GM19467 (cell line): Measurements from ENCODE around the gene MAPK10.
"Not testable (repeated sequence)": the region's sequence is repeated elsewhere in the genome, so short reads cannot be mapped to it uniquely, and the experiment has no call there.

Experiments used
- ATAC-seq: cut with Tn5 transposase; IDR thresholded peaks from one replicate; pipeline ENCODE4 v1.9.1; 2021; ENCODE audit warnings: mild to moderate bottlenecking, moderate library complexity; ENCODE audit not compliant: unreplicated experiment

Gene MAPK10

DNA sequence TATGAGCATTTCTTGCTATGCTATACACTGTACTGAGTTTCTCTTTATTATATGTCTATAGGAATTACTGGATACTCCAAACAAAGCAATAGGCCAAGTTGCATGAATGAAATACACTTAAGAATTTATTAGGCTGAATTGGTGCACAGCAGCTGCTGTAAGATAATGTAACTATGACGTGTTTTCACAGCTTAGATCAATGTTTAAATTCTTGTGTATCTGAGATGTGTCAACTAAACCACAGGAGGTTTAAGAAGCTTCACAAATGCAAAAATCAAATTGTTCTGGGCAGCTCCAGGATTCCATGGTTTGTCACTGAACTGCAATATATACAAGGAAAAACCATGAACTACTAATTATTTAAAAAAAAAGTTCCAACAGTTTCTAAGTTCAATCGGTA, 156.7 kb downstream of the MAPK10 start:
- ATAC-seq = no peak

- ATAC-seq = no peak
Observed at GRCh38 chr4:86185659-86186058, 174.2 kb downstream of the MAPK10 start.

GRCh38 chr4:86184901-86185285, 175.0 kb downstream of the MAPK10 start:
- ATAC-seq = no peak

DNA sequence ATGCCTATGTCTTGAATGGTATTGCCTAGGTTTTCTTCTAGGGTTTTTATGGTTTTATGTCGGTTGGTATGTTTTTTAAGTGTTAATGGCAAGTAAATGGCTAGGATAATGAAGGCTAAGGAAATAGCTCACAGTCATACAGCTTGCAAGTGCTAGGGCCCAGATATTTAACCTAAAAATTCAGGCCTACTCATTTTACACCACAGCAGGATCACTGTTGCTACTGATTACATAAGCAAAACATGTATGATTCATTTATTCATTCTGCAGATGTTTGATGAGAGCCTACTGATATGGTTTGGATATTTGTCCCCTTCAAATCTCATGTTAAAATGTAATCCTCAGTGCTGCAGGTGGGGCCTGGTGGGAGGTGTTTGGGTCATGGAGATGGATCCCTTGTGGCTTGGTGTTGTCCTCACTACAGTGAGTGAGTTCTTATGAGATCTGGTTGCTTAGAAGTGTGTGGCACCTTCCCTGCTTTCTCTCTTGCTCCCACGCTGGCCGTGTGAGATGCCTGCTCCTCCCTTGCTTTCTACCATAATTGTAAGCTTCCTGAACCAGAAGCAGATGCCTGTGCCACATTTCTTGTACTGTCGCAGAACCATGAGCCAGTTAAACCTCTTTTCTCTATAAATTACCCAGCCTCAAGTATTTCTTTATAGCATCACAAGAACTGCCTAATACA, 175.5 kb downstream of the MAPK10 start:
- no peak for ATAC-seq

GRCh38 chr4:86181585-86181984, 178.3 kb downstream of the MAPK10 start:
- no peak for ATAC-seq

DNA sequence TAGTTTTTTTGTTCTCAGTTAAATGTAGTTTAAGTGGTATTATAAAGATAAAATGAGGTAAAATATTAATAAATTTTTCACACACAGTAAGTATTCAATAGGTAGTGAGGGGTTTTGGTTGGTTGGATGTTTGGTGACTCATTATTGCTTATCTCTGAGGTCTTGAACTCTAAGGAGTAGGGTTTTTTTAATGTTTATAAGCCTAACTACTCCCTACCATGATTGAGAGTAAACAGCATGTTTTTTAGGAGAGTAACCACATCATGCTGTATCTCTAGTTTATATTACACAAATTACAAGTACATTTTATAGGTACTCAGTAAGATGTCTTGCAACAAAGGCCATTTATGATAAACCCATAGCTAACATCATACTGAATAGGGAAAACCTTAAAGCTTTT, 181.6 kb downstream of the MAPK10 start:
- ATAC-seq = no peak

GRCh38 chr4:86174506-86174905, 185.3 kb downstream of the MAPK10 start:
- no peak for ATAC-seq

DNA sequence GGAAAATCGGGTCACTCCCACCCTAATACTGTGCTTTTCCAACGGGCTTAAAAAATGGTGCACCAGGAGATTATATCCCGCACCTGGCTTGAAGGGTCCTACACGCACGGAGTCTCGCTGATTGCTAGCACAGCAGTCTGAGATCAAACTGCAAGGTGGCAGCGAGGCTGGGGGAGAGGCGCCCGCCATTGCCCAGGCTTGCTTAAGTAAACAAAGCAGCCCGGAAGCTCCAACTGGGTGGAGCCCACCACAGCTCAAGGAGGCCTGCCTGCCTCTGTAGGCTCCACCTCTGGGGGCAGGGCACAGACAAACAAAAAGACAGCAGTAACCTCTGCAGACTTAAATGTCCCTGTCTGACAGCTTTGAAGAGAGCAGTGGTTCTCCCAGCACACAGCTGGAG, 191.5 kb downstream of the MAPK10 start:
- not testable (repeated sequence) for ATAC-seq

- no peak for ATAC-seq
Observed at GRCh38 chr4:86160426-86160825, 199.4 kb downstream of the MAPK10 start.

GRCh38 chr4:86159216-86159615, 200.6 kb downstream of the MAPK10 start:
- ATAC-seq = no peak

GRCh38 chr4:86156531-86156930, 203.3 kb downstream of the MAPK10 start:
- no peak for ATAC-seq

DNA sequence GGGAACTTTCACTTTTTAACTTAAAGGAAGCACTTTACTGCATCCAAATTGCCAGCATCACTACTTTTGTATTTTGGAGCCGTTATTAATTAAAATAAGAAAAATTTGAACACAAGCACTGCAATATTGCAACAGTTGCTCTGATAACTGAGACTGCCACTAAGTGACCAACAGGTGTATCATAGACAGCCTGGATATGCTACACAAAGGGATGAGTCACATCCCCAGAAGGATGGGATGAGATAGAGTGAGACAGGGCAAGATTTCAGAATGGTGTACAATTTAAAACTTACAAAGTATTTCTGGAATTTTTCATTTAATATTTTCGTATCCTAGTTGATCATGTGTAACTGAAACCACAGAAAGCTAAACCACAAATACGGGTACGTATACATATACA, 204.1 kb downstream of the MAPK10 start:
- ATAC-seq = no peak

DNA sequence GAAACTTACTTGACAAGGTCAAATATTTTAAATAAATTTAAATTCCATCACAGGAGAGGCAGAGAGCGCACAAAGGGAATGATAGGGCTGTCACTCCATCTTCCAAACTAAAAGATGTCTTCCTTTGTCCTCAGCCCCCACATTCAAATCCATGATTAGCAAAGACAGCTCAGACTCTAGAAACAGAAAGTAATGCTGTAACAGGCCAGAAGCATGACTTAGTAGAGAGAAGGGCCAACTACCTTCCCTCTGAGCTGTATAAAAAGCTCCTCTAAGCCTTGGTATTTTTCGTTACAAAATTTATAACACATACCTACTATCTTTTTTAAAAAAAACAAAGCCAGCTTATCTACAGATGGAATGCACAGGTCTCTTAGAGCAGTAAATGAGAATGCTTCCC, 207.4 kb downstream of the MAPK10 start:
- no peak for ATAC-seq

DNA sequence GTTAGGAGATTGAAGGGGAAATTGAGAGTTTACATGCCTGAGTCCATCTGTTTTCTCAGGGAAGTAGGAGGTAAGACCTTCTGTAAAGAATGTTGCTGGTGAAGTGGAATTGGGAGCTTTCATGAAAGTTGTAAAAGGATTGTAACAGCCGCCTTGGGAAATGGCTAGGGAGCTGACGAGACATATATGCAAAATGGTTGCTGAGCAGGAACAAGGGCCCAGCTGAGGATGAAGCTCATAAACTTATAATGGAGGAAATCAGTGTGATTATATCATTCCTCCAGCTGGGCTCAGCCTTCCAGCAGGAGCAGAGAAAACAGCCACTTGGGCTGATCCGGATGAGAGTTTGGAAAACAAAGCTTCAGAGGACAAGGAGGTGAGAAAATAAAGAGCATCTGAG, 208.7 kb downstream of the MAPK10 start:
- ATAC-seq = no peak

DNA sequence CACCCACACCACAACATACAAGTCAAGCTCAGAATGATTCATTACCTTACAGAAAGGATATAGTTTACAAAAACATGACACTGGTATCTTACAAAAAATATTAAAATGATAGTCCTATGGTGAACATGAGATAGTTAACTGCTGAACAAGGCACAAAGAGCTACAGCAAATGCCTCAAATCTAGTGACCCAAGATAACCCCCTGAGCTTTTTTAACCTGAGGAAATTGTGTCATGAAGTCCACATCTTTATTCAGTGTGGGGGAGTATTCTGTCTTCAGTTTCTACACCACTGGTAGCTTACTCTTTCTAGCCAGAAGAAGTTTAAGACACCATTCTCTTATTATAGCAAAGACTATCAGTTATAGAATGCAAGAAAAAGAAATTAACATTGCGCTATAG, 218.7 kb downstream of the MAPK10 start:
- ATAC-seq = no peak

GRCh38 chr4:86132468-86132867, 227.4 kb downstream of the MAPK10 start:
- ATAC-seq = no peak

- no peak for ATAC-seq
Observed at GRCh38 chr4:86131456-86131855, 228.4 kb downstream of the MAPK10 start.

GRCh38 chr4:86130160-86130933, 229.5 kb downstream of the MAPK10 start:
- ATAC-seq = no peak

GRCh38 chr4:86129546-86129945, 230.3 kb downstream of the MAPK10 start:
- ATAC-seq = no peak

GRCh38 chr4:86122404-86122803, 237.4 kb downstream of the MAPK10 start:
- ATAC-seq = no peak

DNA sequence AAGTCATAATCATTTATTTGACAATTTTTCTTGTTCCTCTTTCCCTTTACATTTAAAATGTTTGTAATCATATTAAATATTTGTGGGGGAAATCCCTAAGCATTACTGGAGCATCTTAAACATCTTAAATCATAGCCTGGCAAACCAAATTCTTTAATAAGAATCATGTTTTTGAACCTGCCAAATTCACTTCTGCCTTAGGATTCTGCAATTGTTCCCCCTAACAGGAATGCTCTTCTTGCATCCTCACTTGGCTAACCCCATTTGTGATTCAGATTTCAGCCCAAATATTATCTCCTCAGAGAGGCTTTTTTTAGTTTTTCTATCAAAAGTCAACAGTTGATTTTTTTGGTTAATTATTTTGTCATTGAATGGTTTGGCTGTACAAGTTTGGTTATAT, 241.1 kb downstream of the MAPK10 start:
- ATAC-seq = no peak

DNA sequence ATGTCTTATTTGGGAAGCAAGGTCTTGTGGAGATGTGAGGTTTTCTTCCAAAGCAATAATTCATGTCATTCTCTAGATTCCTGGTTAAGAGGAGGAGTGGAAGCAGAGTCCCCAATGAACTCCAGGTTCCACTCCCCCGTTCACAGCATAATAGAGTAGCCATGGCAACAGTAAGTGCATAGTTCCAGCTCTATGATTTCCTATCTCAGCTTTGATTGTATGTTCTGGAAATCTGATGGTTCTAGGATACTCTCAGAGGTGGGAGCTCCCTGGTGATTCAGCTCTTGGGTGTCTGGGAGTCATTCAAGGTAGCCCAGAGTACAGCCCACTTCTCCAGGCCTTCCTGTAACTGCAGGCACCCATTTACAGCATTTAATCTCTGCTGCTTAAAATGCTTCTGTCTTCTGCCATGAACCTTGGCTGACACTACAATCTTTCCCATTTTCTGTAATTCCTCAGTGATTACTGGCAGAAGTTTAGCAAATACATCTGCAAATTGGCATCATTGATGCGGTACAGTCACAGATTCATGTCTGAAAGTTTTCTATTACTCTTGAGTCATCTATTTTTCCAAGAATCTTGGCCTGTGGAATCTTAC, 242.0 kb downstream of the MAPK10 start:
- ATAC-seq = no peak
